Activated CD8-positive, alpha-beta memory T cell treated with anti-CD3 and anti-CD28 coated beads, Interleukin-2, amount 50 U/mL, for 48 hours (primary cell): ENCODE data around the gene MAP3K3.

Source experiments
- DNase-seq: peaks from one replicate; pipeline ENCODE4 v3.0.0-alpha.2; 2020

The MAP3K3 gene

DNA sequence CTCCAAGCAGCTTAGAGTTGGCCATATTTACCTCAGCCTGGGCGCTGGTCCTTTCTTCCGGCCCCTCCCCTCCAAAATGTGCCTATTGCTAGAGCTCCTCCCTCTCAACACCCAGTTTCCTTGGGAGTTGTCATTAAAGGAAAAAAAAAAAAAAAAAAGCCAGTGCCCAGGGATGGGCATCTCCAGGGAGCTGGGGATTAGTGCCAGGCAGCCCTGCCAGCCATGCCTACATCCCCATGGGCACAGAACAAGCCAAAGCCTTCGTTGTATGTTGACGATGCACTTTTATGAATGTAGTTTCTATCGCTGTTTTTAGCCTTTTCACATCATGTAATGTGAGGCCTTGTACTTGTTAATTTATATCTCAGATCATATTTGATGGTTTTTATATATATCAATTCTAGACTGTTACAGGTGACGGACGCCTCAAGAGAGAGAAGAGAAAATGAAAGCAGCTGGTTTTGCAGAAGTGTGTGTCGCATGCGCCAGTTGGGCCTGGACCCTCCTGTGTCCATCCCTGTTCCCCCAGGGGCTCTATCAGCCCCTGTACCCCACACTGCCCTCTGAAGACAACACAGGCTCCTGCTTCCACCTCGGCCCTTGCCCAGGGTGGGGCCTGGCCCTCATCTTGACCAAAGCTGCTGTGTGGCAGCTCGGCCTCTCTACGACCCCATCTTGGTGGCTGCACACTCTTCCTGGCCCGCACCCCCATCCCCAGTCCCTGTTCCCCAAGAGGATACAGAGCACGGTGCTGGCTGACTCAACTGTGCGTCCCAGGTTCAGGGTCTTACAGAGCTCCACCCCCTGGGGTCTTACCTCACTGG, 72.9 kb downstream of the MAP3K3 start:
- no peak for DNase-seq

DNA sequence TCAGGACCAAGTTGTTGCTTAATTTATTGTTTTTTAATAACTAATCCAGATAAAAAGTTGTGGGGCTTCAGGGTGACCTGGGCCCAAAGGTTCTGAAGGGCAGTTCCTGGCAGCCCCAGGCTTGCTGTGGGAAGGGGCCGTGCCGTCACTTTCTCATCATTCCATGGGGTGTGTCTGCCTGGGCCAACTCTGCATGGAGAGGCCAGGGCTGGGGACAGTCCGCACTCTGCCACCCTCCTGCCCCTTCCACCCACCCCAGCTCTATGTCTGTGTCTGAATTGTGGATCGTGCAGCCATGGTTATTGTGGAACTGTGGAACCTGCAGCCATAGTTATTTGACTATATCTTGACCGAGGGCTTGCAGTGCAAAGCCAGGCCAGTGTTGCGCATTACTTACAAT, 73.7 kb downstream of the MAP3K3 start:
- no peak for DNase-seq

DNA sequence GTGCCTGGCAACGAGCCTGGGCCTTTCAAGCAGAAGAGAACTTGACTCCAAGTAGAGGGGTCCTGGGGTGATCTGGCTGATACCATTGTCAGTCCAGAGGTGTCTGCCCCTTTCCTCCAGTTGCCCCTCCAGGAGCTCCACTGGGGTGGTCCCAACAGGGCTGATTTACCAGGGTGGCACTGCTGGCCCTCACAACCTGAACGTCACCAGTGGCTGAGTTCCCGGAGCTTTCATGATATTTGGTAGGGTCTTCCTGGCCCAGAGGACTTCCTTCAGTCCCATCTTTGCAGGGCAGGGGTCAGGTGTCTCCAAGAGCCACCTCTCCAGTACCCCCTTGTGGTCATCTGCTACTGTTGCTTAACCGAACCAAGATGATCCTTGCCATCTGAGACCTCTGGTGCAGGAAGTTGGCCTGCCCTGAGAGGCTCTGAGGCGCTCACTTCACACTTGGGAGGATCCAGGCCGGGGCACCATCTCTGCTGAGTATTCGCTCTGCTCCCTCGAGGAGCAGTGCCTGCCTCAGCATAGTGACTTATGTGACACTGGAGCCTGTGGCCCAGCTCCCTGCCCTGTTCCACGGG, 74.3 kb downstream of the MAP3K3 start:
- DNase-seq: peak; percentile 71

DNA sequence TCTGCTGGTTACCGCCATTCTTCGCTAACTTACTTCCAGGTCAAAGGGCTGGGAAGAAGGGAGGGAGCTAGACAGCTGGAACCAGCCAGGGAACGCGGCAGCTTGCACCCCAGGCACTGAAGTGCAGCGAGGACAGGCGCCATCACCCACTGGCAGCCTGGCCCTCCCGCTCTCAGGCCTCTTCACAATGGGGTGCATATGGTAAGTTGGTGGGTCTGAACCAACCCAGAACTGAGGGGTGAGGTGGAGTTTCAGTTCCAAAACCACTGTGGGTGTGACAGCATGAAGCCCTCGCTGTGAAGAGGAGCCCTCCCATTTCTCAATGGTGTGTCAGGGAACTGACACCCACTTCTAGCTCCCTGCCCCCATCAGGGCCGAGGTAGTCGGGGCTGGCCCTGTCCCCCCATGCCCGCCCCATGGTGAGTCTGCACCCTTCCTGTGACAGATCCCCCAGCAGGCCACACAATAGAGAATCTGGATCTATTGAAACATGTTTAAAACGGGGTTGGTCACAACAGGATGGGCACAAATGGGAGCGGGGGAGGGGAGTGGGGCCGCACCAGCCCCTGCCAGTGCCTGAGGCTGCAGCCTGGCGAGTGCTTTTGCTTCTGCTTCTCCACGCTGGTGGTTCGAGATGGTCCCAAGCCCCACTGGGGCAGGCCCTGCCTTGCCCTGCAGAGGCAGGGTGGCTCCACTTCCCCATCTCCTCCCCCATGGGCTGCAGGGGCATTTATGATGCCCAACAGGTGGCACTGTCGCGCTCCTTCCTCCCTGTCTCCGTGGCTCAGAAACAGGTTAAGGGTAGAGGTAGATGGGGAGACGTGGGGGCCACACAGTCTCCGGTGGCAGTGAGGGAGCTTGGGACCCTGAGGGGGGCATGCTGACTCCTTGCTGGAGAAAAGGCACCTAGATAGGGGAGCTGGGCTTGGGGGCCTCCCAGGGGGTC, 75.4 kb downstream of the MAP3K3 start:
- DNase-seq: peak; percentile 87

DNA sequence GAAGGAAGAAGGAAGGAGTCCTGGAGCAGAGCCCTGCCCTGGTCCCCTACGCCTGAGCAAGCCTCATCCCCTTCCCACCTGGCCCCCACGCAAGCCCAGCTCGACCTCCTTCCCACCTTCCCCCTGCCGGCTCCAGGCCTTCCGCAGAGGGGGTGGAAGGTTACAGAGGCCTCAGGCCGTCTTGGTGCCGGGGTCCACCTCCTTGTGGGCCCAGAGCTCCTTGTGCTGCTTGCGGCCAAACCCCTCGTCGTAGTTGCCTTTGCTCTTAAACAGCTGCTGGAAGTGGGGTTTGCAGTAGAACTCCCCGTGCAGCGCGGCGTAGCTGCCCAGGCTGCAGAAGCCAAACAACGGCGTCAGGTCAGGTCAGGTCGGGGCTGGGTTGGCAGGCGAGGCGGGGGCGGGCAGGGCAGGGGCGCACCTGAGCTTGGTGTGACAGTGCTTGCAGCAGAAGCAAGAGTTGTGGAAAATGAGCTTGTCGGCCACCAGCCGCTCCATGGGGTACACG, 76.2 kb downstream of the MAP3K3 start:
- DNase-seq: peak; percentile 74

DNA sequence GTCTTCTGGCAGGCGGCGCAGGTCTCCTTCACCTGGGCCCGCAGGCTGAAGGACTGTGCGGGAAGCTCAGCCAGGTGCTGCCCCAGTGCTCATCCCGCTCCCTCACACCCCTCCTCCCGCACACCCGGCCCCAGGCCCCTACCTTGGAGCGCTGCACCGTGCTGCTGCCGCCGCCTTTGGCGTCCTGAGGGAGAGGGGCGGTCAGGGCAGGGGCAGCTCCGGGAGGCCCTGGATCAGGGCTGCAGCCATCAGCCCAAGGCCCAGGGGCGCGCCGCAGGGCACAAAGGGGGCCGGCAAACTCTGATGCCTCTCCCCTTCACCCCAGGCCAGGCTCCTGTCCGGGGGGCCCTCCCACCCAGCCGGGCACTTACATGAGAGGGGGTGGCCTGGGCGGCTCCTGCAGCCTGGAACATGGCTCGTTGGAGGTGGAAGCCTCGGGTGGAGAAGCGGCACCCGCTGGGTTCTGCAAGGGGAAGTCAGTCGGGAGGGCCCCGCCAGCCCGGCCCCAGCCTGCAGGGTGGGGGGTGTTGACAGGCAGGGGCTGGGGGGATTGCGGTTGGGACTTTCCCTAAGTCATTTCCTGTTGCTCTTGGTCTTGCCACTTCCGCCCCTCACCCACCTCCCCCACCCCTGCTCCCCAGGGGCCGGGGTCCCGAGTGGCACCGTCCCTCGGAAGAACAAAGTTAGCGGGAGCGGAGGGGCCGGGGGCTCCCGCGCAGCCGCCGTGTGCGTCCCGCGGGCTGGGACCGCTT, 76.8 kb downstream of the MAP3K3 start:
- peak; percentile 88 for DNase-seq

DNA sequence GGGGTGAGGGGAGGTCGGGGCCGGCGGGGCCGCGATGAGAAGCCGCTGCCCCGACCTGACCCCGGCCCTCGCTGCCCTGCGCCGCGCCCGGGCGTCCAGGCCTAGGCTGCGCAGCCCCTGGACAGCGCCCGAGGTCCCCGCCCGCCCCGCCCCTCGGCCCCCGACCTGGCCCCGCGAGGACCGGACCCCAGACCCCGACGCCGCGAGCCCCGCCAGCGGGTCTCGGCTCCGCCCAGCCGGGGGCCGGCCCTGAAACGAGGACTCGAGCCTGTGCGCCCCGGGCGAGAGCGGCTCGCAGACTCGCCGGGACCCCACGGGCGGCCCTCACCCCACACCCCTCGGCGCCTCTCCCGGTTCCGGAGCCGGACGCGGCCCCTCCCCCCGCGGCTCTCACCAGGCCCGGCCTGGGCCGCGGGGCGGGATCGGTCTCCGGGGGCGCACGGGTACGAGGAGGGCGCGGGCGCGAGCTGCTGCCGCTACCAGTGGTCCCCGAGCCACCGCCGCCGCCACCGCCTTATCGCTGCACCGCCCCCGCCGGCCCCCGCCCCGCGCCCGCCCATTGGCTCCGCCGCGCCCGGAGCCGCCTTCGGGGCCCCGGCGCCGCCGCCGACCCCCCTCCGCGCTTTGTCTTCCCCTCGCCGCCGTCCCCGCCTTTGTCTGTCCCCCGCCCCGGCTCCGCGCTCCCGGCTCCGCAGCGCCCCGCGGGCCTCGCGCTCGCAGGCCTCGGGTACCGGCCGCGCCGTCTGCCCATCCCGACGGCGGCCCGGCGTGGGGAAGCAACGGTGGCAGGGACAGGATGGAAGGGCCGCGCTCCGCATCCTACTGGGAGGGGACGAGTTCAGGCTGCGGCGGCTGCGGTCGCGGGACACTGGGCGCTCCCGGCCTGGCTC, 77.7 kb downstream of the MAP3K3 start, which contains the start of gene LIMD2:
Gene LIMD2 (minus strand): TSS at position 488 of the 890 bp plus-strand sequence. CDS start 827 bp downstream, outside the sequence.
- DNase-seq: peak; percentile 89

DNA sequence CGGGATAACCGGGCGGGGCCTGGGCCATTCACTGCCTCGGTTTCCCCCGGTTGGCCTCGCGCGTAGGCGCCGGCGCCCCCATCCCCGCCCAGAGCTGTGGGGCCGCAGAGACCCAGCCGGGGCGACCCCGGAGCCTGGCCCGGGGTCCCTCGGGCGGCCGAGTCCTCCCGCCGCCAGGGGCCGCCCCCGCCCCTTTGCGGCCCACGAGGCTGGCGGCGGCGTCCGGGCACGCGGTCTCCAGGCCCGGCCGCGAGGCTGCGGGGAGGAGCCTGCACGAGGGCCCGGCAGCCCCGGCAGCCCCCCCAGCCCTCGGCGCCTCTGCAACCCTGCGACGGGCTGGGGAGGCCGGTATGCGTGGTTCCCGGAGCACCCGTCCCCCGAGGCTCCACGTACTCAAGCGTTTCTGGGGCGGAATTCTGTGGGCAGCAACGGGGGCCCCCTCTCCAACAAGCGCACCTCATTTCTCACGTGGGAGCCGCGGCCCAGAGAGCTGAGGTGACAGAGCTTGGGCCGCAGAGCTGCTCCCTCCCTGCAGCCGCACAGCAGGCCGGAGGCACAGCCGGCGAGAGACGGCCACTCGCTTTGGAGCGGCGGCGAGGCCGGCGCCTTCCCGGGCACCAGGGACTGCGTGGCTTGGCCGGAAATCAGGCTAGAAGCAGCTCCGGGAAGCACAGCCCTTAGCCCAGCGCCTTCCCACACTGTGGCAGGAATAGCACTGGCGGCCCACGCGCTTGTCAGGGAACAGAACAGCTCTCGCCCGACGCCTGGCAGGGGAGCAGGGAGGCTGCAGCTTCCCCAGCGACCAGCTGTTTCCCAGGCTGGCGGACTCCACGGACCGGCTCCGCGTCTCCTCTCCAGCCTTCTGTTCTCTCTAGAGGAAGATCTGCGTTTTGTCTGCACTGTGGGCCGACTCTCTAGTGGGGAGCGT, 78.6 kb downstream of the MAP3K3 start:
- DNase-seq: peak; percentile 79

DNA sequence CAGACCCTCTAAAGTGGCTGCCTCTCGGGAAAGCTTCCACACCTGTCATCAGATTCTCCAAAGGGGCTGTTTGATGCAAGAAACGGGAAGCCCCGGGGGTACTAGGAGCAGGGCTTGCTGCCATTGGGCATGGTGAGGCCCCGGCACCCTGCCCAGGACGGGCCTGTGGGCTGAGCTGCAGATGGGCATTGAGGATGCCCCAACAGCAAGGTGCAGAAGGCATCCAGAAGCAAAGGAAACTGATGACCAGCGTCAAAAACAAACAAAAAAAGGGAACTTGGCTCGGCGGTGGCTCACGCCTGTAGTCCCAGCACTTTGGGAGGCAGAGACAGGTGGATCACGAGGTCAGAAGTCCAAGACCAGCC, 79.2 kb downstream of the MAP3K3 start:
- no peak for DNase-seq

DNA sequence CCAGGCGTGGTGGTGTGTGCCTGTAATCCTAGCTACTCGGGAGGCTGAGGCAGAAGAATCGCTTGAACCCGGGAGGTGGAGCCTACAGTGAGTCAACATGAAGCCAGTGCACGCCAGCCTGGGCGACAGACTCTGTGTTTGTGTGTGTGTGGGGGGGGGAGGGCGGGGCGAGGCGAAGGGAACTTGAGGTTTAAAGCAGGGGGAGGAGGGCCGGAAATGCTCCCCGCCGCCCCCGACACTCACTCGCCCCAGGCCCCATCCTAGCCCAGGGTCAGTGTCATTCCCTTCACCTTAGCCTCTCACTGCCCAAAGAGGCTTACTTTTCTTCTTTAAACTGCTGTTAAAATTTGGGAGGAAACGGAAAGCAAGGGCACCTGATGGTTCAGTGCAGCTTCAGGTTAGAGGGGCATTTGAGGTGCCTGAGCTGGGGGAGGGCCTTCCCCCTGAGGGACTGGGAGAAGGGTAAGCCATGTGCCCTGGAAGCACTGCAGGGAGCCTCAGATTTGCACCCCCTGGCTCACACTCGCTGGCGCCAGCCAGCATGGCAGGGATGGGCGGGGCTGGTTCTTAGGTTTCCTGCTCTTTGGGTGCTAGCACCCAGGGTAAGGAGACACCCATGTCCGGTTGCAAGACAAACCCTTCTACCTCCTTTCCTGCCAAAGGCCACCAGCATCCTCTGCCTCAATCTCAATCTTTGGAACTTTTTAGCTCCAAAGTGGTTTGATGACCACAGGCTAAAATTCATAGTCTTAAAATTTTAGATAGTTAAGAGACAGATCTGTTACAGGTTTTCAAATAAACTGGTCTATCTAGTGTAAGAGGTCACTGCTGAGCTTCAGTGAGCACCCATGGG, 79.9 kb downstream of the MAP3K3 start:
- DNase-seq: peak; percentile 81

DNA sequence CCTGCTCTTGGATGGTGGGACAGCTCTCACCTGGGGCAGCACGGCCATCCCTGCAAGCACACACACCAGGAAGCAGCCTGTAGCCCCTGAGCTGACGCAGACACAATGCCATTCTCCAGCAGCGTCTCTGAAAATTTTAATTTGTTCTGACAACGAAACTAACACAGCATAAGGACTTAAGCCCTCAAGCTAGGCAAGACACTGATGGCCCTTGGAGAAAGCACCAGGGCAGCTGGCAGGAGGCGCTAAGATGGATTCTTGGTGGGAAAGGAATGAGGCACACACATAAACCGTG, 80.5 kb downstream of the MAP3K3 start:
- peak; percentile 57 for DNase-seq

DNA sequence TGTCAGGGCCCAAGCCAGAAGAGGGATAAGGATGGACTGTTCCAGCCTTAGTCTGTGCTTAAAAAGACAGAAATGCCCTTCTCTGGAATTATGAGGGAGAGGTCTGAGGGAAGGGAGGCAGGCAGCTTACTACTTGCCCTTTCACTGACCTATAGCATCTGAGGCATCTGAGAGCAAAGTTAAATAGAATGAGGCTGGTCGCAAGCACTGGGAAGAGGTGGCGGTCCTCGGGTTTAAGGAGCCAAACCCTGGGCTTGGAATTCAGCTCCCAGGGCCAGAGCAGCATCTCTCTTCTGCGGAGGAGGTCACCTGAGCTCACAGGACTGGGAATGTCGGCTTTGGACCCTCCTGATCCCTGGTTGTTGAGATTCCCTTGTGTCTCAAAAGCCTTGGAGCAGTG, 80.8 kb downstream of the MAP3K3 start:
- peak; percentile 34 for DNase-seq

DNA sequence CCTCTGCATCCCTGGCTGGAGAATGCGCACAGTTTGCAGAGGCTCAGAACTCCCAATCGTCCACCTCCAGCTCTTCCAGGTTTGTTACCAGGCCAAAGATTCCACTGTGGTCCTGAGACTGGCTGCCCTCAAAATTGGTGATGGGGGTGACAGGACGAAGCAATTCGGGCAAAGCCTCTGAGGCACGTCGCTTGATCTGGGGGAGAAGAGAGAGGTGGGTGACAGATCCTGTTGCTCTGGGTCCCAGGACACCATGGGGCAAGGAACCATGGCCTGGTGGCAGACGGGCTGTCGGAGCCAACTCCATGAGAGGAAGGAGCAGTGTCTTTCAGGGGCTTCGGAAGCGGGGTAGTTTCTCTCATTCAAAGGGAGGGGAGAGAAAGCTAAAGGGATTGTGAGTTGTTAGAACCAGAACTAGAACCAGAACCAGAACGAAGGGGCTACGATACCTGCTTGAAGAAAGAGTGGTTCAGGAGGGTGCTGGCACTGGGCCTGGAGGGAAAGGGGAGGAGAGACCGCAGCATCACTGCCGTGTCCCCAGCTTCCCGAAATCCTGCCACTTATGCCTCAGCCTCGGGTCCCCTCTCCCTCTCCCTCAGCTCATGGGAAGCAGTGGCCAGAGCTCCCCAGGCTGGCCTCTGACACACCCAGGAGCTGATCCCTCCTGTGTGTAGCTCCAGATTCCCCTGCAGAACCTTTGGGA, 81.5 kb downstream of the MAP3K3 start:
- no peak for DNase-seq

DNA sequence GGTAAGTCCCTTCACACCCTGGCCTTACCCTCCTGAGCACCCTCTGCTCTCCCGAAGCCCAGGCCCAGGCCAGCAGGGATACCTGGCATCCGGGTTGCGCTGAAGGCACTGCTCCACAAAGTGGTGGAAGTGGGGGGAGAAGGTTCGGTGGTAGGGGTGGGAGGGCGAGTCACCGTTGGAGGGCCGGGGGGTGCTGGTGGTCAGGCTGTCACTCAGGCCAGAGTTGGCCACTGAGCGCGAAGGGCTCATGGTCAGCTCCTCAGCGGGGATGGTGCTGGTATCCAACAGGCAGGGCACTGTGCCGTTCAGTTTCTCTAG, 82.0 kb downstream of the MAP3K3 start:
- DNase-seq: no peak

DNA sequence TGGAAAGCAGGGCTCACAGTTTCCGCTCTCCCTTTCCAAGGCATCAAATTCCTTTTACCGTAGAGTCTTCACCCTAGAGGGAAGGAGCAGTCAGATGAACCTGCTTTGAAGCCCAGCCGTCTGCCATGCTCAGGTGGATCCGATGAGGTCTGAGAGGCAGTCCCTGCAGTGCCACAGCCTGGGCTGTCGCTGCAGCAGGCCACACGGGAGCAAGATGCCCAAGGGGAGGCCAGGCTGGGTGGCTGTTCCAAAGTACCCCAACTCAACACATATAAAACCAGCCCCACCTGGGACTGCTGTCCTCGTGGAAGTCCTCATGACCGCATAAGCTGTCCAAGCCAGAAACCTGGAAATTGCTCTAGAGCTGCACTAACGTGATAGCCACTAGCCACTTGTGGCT, 82.6 kb downstream of the MAP3K3 start:
- DNase-seq: no peak

DNA sequence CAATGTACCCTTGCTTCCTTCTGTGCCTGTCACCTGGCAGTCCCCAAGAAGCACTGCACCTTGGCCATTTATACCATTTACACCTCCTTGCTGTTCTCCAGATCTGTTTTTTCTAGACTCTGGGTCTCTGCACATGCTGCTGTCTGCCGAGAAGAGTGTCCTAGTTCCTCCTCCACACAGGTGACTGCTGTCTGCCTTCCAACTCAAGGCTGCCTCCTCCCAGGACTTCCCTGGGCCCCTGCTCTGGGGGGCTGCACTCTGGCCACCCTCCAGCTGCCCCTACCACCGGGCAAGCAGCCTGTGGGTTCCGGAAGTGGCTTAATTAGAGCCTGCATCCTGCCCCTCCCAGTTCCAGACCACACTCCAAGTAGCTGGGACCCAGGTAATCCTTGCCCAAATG, 83.4 kb downstream of the MAP3K3 start:
- no peak for DNase-seq

DNA sequence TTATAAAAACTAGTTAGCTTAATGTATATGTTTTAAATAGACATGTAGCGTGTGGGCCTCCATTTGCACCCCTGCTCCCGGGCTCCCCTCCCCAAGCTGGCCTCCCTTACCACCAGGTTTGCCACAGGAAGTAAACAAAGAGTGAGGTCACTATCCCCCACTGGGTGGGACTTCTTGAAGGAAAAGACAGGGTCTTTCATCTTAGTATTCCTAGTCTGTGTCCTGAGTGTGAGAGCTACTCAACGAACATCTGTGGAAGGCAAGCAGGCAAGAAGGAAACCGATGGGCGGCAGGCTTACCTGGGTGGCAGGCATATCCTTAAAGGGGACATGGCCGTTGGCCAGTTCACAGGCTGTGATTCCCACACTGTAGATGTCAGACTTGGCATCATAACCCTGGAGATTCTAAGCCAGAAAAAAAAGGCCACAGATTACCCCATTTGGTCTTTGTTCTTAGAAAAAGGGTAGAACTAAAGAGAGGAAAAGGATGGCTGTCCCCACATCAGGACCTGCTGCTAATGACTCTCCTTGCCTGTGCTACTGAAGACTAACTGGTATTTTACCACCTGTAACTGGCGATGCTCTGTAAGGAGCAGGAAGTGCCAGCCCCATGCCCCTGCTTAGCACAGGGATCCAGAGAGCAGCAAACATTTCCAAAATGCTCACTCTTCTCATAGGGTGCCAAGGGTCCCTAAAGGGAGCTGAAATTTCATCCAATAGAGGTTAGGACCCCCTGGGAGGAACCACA, 84.3 kb downstream of the MAP3K3 start:
- no peak for DNase-seq

DNA sequence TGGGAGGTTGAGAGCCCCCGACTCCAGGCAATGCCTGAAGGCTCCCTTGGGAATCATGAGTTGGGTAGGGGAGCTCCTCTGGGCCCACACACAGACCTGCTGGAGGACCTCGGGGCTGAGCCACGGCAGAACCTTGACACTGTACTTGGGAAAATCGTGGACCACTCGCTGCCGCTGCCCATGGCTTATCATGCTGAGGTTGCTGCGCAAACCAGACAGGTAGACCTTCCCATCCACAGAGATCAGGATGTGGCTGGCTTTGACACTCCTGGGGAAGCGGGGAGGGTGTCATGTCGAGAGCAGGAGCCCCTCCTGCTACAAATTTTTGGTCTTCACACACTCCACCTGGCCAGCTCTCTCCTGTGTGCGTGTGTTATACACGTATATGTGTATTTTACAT, 84.9 kb downstream of the MAP3K3 start:
- no peak for DNase-seq
